BJ (cell line): ENCODE data around the gene RIPOR3. TPM values are rescaled to one million over a fixed set of nuclear protein-coding genes. Genes with fewer than 3 reads are reported as not detected.
"Not testable (repeated sequence)": the region's sequence is repeated elsewhere in the genome, so short reads cannot be mapped to it uniquely, and the experiment has no call there.

Experiments
- CTCF ChIA-PET: fragments of 350-600 bp; formaldehyde crosslinking; extraction: SDS; loops from one replicate; lab custom pipeline; 2021; ENCODE audit warnings: antibody characterized with exemption, inconsistent platforms; lab: Yijun Ruan, JAX
- POLR2A ChIA-PET: fragments of 300-600 bp; sonication (Branson Sonifier 250); formaldehyde crosslinking; extraction: SDS; loops from one replicate; lab custom pipeline; 2021; ENCODE audit warnings: antibody characterized with exemption; lab: Charles Lee
- DNase-seq: peaks from one replicate; pipeline ENCODE4 v3.0.0-alpha.2; 2011; ENCODE audit warnings: low read depth
- H3K27me3 ChIP-seq: 2 replicates; pipeline ENCODE4 v1.6.0; 2011; ENCODE audit warnings: low read length; ENCODE audit not compliant: control insufficient read depth, insufficient read depth
- H3K36me3 ChIP-seq: 2 replicates; pipeline ENCODE4 v1.5.1; 2011; ENCODE audit warnings: low read length; ENCODE audit not compliant: control insufficient read depth, insufficient read depth
- H3K4me3 ChIP-seq: 2 replicates; pipeline ENCODE4 v1.5.1; 2011; ENCODE audit warnings: low read depth, mild to moderate bottlenecking, control low read depth, low read length
- polyA plus RNA-seq: library from polyadenylated mRNA; depleted of rRNA; stranded (reverse); fragments of >200 nt; gene quantifications from 2 replicates; pipeline ENCODE4 v1.2.3, GENCODE V29; 2011
- TF ChIP-seq, protein P1 (sequence below): IDR thresholded peaks from 2 replicates; pipeline ENCODE4 v1.5.1; 2011; ENCODE audit warnings: low read depth, mild to moderate bottlenecking, control low read depth, inconsistent platforms, low read length, moderate library complexity; ENCODE audit not compliant: insufficient read depth

RIPOR3 gene
- polyA plus RNA-seq, 1 experiment = 1.2 TPM

DNA sequence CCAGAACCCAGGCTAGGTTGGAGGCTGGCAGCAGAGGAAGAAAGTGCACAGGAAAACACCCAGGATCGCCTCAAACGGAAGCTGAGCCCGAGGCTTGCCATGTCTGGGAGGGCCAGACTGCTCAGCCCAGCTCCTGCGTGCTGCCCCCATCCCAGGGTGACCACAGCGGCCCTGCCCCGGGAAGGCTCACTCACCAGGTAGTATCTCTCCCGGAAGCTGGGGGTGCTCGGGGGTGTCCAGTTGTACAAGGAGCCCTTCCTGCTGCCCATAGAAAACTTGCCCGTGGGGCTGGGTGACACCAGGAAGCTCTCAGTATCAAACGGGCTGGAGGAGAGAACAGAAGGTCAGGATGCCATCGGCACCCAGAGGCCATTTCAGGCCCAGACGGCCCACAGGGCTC lies 86.9 kb downstream of the RIPOR3 start:
- TF ChIP-seq, protein P1, sequence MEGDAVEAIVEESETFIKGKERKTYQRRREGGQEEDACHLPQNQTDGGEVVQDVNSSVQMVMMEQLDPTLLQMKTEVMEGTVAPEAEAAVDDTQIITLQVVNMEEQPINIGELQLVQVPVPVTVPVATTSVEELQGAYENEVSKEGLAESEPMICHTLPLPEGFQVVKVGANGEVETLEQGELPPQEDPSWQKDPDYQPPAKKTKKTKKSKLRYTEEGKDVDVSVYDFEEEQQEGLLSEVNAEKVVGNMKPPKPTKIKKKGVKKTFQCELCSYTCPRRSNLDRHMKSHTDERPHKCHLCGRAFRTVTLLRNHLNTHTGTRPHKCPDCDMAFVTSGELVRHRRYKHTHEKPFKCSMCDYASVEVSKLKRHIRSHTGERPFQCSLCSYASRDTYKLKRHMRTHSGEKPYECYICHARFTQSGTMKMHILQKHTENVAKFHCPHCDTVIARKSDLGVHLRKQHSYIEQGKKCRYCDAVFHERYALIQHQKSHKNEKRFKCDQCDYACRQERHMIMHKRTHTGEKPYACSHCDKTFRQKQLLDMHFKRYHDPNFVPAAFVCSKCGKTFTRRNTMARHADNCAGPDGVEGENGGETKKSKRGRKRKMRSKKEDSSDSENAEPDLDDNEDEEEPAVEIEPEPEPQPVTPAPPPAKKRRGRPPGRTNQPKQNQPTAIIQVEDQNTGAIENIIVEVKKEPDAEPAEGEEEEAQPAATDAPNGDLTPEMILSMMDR = no peak
- no peak for DNase-seq
- ChIA-PET CTCF (interaction anchor here (1.2 to 1.9 kb wide), 5 partner anchors 12 to 184 kb away, joined by 3 to 8 read pairs (median 3); no protein-coding TSS in a partner anchor), POLR2A (no interaction called here)
- no peaks in the 10 kb centered on the region for H3K27me3 ChIP-seq
- H3K36me3 ChIP-seq = no peaks in the 10 kb centered on the region
- H3K4me3 ChIP-seq = no peak overlapping the region

DNA sequence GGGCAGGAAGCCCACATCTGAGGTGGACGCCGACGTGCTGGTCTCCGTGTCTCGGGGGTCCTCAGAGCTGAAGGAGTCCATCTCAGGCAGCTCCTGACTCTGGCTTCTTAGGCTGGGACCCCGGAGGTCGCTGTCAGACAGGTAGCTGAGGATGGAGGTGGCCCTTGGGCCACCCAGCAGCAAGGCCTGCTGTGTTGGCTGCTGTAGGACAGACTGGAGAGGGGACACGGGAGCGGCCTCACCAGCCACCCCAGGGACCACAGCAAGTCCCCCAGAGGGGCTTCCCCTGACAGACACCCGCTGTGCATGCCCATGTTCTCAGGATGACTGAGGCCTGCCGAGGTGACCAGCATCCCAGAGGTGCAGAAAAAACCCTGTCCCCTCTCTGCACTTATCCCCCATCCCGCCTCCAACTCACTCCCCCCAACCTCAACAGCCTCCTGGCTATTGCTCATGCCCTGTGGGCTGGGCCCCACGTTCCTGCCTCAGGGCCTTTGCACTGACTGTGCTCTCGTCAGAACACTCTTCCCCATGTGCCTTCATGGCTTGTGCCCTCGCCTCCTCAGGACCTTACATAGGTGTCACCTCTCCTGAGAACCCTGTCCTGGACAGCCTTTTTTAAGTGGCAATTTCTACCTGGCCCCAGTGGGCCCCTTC lies 88.8 kb downstream of the RIPOR3 start:
- ChIA-PET POLR2A (no interaction called here), CTCF (interaction anchor here (1.4 kb wide), 1 partner anchor 148 kb away, joined by 3 read pairs; no protein-coding TSS in a partner anchor)
- no peaks in the 10 kb centered on the region for H3K36me3 ChIP-seq
- H3K4me3 ChIP-seq = no peak overlapping the region
- TF ChIP-seq, protein P1 = no peak
- peaks cover 1% of the 10 kb centered on the region; the same call in 1 of the 2 replicates for H3K27me3 ChIP-seq
- no peak for DNase-seq

DNA sequence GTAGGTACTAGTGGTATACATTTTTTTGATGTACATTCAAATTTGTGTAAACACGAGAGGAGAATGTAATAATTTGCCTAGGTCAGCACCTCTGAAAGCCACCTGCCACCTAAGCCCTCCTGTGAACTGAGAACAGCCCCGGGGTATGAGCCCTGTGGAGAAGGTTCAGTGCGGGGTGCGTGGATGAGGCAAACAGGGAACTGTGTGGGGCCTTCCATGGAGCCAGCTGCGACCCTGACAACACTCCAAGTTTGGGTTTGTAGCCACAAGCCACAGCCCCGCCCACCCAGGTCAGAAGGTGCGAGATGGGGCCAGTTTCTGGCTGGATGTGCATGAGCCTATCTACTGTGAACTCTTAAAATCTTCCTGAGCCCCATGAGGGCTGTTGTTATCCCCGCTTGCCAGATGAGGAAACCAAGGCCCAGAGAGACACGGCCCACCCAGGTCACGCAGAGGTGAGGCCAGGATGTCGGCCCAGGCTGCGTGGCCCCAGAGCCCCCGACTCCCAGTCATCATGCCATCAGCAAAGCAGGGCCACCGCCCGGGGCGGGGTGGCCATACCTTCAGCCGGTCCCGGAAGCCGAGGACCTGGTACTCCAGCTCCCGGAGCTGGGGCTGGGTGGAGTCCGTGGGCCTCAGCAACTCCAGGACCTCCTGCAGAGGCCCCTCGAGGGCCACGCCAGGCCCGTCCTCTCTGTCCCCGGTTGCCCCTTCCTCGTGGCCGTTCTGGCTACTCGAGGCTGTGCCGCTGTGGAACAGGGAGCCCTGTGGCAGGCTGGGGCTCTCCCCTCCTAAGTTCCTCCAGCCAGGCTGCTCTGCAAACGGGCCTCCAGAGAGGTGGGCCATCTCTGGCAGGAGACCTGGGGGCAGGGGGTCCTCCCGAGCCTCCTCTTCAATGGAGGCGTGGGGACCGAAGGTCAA lies 89.6 kb downstream of the RIPOR3 start:
- POLR2A ChIA-PET = no interaction called here
- H3K4me3 ChIP-seq = no peak overlapping the region
- peaks cover 1% of the 10 kb centered on the region; the same call in 1 of the 2 replicates for H3K27me3 ChIP-seq
- no peak for DNase-seq
- H3K36me3 ChIP-seq = no peaks in the 10 kb centered on the region
- CTCF ChIA-PET = no interaction called here
- TF ChIP-seq, protein P1 = no peak

- ChIA-PET CTCF (no interaction called here), POLR2A (no interaction called here)
- Histone ChIP-seq H3K36me3 (no peaks in the 10 kb centered on the region), H3K27me3 (peaks cover 1% of the 10 kb centered on the region), H3K4me3 (no peak overlapping the region)
- TF ChIP-seq, protein P1 = no peak
- DNase-seq = no peak
These were observed 91.0 kb downstream of the RIPOR3 start for GRCh38 chr20:50600281-50600895.

DNA sequence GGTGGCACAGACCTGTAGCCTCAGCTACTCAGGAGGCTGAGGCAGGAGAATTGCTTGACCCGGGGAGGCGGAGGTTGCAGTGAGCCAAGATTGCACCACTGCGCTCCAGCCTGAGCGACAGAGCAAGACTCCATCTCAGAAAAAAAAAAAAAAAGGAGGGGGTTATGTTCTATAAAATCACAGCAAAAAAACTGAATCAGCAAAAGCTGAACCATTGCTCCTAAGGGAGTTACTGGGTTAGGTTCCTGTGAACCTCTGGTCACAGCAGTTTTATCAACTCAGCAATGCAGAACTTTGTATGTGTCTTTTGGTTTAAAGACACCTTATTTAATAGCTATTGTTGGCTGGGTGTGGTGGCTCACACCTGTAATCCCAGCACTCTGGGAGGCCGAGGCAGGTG lies 92.6 kb downstream of the RIPOR3 start:
- POLR2A ChIA-PET, H3K27me3 ChIP-seq, H3K4me3 ChIP-seq, DNase-seq, H3K36me3 ChIP-seq: not testable (repeated sequence)
- CTCF ChIA-PET = interaction anchor here (1.1 to 2.3 kb wide), 4 partner anchors 10 to 420 kb away, joined by 3 to 9 read pairs (median 6); no protein-coding TSS in a partner anchor
